GM18517 (cell line): Measurements from ENCODE around the gene WLS.

Source experiments
- ATAC-seq: cut with Tn5 transposase; IDR thresholded peaks from one replicate; pipeline ENCODE4 v1.9.1; 2021; ENCODE audit warnings: mild to moderate bottlenecking, moderate library complexity; ENCODE audit not compliant: unreplicated experiment

The WLS gene

GRCh38 chr1:68103884-68104554 is 128.3 kb downstream of the WLS start:
- no peak for ATAC-seq

- ATAC-seq: no peak
Measured at GRCh38 chr1:68103011-68103545, 129.2 kb downstream of the WLS start.

- no peak for ATAC-seq
Measured at GRCh38 chr1:68101829-68102228, 130.5 kb downstream of the WLS start.

GRCh38 chr1:68100571-68100970 is 131.8 kb downstream of the WLS start:
- ATAC-seq: no peak

GRCh38 chr1:68093737-68094136 is 138.6 kb downstream of the WLS start:
- no peak for ATAC-seq

- ATAC-seq: no peak
Measured at GRCh38 chr1:68087184-68087583, 145.1 kb downstream of the WLS start.

DNA sequence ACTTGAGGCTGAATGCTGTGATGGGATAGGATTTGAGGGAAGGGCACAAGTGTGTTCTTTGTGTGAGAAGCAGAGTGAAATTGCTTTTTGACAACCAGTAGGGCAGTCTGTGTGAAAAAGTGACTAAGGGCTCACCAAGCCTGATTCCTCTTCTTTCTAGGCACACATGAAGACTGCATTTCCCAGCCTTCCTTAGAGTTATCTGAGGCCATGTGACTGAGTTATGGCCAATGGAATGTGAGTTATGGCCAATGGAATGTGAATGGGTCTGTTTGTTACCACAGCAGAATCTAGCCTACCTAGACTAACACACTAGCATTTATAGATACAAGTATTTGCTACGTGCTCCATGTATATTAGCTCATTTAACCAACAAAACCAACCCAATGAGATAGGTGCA is 146.6 kb downstream of the WLS start:
- no peak for ATAC-seq

DNA sequence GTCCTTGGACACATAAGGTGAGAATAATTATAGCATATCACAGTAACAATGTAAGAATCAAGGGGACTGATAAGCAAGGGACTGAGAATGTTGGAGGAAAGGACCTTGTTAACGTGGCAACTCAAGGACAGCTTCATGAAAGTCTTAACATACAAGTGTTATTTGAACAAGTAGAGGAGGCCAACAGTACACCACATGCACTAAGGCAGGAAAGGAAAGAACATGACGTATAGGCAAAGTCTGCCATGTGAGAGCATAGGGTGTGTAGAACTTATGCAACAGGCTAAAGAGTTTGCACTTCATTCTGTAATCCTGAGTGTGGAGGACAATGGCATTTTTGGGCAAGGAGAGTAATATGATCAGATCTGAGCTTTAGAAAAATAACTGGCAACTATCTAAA is 148.6 kb downstream of the WLS start:
- ATAC-seq: no peak

GRCh38 chr1:68081775-68082283 is 150.5 kb downstream of the WLS start:
- ATAC-seq: no peak

- no peak for ATAC-seq
Measured at GRCh38 chr1:68078647-68079046, 153.7 kb downstream of the WLS start.
